B cell (primary cell): ENCODE measurements around the gene ERC1.

ENCODE experiments used
- CTCF ChIP-seq: fragments of 200-600 bp; IDR thresholded peaks from one replicate; pipeline ENCODE4 v1.8.0; 2022; ENCODE audit warnings: antibody characterized with exemption, mild to moderate bottlenecking
- EZH2 ChIP-seq: IDR thresholded peaks from 2 replicates; pipeline ENCODE4 v1.6.1; 2012; ENCODE audit warnings: borderline replicate concordance, low read depth, mild to moderate bottlenecking, moderate library complexity, low read length; ENCODE audit not compliant: insufficient read depth, poor library complexity, severe bottlenecking

- TF ChIP-seq CTCF (no peak), EZH2 (no peak)
Observed at GRCh38 chr12:1077036-1077803, 86.2 kb downstream of the ERC1 start.
